ENCODE measurements around the gene CDK6.
"Not testable (repeated sequence)": the region's sequence is repeated elsewhere in the genome, so short reads cannot be mapped to it uniquely, and the experiment has no call there.

Gene CDK6

DNA sequence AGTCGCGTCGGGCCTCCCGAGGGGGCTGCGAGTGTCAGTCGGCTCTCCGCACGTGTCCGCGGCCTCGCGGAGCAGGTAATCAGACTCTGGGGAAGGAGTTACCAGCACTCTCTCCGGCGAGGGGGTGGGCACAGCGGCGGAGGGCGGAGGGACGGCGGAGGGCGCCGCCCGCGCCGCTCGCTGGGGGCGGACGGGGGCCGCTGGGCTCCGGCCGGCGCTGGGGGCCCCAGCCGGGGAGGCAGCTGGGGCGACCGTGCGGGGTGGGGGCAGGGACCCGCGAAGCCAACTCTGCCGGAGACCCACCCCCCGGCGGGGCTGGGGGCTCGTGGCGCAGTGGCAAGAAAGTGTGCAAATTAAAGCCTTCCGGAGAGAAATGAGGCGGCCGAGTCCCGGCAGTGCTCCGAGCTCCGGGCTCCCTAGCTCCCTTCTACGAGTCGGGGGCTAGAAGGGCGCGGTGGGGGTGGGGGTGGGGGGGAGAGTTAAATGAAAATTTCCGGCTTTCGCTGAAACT is at the start of gene CDK6:
TSS of gene CDK6 (minus strand) at position 85 of the 511 bp plus-strand sequence. CDS start 3,250 bp downstream, outside the sequence.
- peak; percentile 61 for DNase-seq (ENCODE audit: low read depth)

GRCh38 chr7:92886039-92886438 is 49.7 kb upstream of the CDK6 start:
- not testable (repeated sequence) for DNase-seq (ENCODE audit: low read depth)

- DNase-seq (ENCODE audit: low read depth) = no peak
Measured at GRCh38 chr7:92884218-92884617, 47.8 kb upstream of the CDK6 start.

- DNase-seq (ENCODE audit: low read depth) = no peak
Measured at GRCh38 chr7:92882760-92883159, 46.4 kb upstream of the CDK6 start.

GRCh38 chr7:92881091-92881485 is 44.7 kb upstream of the CDK6 start:
- no peak for DNase-seq (ENCODE audit: low read depth)

DNA sequence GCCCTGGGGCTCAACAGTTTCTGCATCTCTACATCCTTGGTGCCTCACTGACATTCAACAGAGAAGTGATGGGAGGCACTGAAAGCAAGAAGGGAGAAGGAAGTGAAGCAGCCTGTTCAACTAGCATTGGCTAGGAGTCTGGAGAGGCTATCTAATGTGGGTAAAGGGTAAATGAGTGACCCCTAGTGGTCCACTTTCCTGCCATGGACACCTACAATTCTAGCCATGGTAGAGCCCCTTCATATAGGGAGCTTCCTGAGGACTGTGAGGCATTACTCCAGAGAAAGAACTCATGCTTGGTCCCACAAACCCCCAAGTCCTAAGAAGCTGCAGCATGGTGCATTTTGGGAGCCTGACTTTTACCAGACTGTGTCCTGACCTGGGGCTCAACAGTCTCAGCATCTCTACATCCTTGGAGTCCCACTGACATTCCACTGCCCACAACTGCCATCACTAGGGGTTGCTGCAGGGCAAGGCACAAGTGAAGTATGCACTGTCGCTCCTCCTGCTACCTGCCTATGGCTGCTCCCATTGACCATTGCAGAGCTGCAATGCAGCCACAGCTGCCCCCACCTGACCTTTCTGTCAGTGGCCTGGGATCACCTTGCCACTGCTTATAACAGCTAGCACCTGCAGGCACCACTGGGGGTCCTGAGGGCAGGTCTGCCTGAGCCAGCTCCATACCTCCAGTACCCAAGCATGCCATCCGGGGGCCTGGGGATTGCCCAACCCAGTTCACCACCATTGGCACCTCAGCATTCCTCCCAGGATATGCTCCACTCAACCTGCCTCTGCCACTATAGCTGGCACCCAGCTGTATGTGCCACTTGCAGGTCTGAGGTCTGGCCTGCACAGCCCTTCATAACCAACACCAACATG is 44.1 kb upstream of the CDK6 start:
- no peak for DNase-seq (ENCODE audit: low read depth)

GRCh38 chr7:92877367-92877766 is 41.0 kb upstream of the CDK6 start:
- DNase-seq (ENCODE audit: low read depth) = no peak

DNA sequence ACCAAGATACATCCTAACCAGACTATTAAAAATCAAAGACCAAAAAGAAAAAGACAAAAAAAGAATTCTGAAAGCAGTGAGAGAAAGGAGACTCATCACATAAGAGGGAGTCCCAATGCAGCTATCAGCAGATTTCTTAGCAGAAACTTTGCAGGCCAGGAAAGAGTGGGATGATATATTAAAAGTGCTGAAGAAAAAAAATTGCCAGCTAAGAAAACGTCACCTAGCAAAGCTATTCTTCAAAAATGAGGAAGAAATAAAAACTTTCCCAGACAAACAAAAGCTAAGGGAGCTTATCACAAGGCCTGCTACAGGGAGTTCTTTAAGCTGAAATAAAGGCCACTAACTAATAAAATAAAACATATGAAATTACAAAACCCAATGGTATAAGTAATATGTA is 40.5 kb upstream of the CDK6 start:
- no peak for DNase-seq (ENCODE audit: low read depth)

- DNase-seq (ENCODE audit: low read depth) = no peak
Measured at GRCh38 chr7:92875719-92876118, 39.3 kb upstream of the CDK6 start.

DNA sequence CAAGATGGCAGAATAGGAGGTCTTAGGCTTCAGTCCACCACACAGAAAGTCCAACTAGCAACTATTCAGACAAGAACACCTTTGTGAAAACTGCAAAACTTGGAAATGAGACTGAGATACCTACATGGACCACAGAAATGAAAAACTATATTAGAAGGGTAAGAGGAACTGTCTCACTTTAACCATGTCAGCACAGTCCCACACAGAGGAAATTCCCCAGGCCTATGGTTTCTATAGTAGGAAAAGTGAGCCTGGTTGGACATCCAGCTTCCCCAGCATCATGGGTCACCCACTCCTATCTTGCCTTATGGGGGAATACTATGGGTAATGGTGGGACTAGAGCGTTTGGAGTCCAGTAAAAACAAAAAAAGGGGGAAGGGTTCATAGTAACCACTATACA is 38.8 kb upstream of the CDK6 start:
- DNase-seq (ENCODE audit: low read depth) = no peak

- DNase-seq (ENCODE audit: low read depth) = no peak
Measured at GRCh38 chr7:92874567-92874966, 38.2 kb upstream of the CDK6 start.

DNA sequence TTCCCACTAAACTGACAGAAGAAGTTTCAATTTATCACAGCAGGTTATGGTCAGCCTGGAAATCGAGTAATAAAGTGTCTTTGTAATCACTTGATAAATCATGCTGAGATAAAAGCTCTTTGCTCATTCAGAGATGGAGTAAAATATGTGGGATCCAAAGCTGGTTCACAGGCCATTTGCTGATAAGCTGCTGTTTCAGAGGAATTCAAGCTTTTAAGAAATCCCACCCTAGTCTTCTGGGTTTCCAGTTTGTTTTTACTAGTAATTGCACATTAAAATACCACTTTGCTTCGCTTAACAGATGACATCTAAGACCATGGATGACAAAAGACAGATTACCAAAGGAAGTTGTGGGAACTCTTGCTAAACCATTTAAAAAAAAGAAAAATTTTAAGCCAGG is 37.4 kb upstream of the CDK6 start:
- DNase-seq (ENCODE audit: low read depth) = no peak

DNA sequence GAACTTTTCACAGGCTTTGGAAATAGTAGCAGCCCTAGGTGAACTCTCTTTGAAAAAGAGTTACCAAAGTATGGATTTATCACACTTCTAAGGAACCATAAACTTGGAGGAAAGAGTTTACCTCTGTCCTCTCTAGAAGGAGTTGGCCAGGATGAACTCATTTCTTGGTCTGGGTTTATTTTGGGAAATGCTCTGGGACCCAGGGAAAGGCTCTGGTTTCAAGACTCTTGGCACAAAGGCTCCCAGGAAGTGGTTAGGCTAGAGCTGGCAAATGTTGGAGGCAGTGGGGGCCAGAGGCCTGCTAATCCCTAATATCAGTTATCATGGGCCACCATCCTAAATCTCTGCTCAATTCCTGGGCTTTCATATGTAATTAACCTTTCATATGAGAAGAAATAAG is 36.3 kb upstream of the CDK6 start:
- no peak for DNase-seq (ENCODE audit: low read depth)

DNA sequence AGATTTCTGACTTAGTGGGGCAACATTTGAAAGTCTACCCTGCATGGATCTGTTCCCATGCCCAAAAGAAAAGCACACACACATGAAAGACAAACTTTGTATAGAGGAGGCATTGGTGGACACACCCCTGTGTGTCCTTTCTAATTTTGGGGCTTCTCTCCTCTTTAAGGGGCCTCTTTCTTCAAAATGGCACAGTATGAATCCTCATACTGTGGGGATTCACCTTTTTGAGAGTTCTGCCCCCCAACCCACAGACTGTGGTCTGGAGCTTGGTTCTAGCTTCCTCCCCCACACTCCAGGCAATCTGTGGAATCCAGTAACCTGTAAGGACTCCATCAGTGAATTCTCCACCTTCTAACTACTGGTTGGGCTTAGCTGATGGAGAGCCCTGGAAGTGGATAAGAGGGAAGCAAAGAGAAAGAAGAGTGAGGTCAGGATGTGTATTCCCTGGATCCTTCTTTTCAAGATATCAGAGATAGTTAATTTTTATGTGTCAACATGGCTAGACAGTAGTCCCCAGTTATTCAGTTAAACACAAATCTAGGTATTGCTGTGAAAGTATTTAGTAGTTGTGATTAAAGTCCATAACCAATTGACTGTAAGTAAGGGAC is 32.4 kb upstream of the CDK6 start:
- DNase-seq (ENCODE audit: low read depth) = no peak

DNA sequence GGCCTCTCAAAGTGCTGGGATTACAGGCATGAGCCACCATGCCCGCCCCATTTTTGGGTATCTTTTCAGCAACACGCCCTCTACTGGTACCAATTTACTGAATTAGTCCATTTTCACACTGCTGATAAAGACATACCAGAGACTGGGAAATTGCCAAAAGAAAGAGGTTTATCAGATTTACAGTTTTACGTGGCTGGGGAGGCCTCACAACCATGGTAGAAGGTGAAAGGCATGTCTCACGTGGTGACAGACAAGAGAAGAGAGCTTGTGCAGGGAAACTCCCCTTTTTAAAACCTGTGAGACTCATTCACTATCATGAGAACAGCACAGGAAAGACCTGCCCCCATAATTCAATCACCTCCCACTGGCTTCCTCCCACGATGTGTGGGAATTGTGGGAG is 27.8 kb upstream of the CDK6 start:
- not testable (repeated sequence) for DNase-seq (ENCODE audit: low read depth)

GRCh38 chr7:92856436-92856835 is 20.1 kb upstream of the CDK6 start:
- no peak for DNase-seq (ENCODE audit: low read depth)

DNA sequence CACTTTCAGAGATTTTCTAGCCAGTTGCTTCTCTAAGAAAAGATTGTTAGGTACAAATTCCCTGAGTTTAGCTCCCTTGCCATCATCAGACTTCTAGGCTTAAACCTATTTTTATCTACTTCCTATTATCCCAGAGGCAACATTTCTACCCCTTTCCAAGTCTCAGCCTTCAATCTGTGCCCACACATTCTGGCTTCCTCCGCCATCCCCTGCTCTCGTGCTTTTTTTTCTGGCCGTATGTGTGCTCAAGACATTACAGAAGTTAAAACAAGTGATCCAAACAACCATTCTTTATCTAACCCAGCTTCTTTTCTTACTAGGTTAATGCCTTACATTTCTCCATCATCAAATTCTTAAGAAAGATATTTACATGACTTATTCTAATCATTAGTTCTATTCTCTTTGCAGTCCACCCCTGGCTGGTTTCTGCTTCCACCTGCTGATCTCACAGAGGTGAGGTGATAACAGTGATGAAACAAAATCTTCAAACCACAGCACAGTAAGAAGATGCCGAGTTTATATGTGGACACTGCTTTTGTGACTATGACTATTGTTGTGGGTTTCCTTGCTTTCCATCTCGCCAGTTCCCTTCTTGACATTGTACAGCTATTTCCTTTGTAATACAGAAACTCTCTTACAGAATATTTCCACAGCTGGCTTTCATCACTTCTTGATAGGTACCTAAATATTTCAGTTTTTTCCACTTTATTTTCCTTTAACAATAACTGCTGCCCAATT is 18.3 kb upstream of the CDK6 start:
- no peak for DNase-seq (ENCODE audit: low read depth)

DNA sequence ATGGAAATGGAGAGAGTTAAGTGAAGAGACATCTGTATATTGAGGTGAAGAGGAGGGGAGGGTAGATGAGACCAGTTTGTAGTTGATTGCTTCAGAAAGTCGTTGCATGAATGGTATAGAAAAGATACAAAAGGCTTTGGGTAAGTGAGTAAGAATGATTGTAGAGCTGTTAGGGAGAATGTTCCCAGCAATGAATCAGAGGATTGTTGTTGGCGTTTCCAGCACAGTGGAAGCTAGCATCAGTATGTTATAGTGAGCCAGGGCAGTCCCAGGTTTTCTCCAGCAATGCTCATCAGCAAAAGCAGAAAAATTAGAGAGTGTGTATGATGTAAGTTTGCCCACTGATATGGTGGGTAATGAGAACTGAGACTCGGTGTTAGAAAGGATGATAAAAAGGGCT is 15.4 kb upstream of the CDK6 start:
- no peak for DNase-seq (ENCODE audit: low read depth)

DNA sequence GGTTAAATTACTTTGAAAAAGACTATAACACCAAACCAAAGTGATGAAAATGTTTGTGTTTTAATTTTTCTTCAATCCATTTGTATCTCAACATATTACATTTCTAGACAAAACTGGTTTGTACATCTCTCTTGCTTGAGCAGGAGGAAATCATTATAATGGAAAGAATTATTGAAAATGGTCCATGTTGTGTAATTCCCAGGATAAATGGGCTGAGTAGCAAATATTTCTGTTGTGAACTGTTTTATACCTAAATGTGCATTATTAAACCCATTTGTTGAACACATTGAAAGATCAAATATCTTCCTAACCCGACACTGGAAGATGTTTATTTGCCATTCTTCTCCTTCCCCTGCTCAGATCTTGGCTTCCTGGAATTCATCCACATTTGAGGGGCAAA is 14.1 kb upstream of the CDK6 start:
- no peak for DNase-seq (ENCODE audit: low read depth)

GRCh38 chr7:92849322-92849721 is 12.9 kb upstream of the CDK6 start:
- no peak for DNase-seq (ENCODE audit: low read depth)

GRCh38 chr7:92848851-92849250 is 12.5 kb upstream of the CDK6 start:
- no peak for DNase-seq (ENCODE audit: low read depth)

GRCh38 chr7:92848441-92848840 is 12.1 kb upstream of the CDK6 start:
- no peak for DNase-seq (ENCODE audit: low read depth)

DNA sequence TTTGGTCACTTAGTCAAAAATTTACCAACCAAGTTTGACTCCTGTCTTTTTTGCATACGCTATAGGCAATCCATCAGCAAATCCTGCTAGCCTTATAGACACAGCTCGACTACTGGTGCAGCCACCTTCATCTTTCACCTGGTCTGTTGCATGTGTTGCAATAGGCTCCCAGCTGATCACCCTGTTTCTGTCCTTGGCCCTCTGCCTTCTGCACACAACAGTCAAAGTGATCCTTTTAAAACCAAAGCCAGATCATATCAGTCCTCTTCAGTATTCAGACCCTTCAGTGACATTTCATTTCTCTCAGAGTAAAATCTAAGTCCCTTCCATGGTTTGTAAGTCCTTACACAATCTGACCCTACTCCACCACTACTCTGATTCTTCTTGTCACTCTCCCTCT is 10.9 kb upstream of the CDK6 start:
- DNase-seq (ENCODE audit: low read depth) = no peak
